GM12875 (cell line): ENCODE results near the gene HLA-C.
"Not testable (repeated sequence)": the region's sequence is repeated elsewhere in the genome, so short reads cannot be mapped to it uniquely, and the experiment has no call there.

ENCODE experiments used
- H3K4me3 ChIP-seq: one replicate; pipeline ENCODE4 v1.5.1; 2011; ENCODE audit warnings: low read depth, low read length, control low read depth
- TF ChIP-seq, protein P1 (sequence below): IDR thresholded peaks from 2 replicates; pipeline ENCODE4 v1.5.1; 2011; ENCODE audit warnings: low read depth, mild to moderate bottlenecking, control low read depth, inconsistent platforms, low read length, moderate library complexity, borderline replicate concordance; ENCODE audit not compliant: insufficient read depth

The HLA-C gene

DNA sequence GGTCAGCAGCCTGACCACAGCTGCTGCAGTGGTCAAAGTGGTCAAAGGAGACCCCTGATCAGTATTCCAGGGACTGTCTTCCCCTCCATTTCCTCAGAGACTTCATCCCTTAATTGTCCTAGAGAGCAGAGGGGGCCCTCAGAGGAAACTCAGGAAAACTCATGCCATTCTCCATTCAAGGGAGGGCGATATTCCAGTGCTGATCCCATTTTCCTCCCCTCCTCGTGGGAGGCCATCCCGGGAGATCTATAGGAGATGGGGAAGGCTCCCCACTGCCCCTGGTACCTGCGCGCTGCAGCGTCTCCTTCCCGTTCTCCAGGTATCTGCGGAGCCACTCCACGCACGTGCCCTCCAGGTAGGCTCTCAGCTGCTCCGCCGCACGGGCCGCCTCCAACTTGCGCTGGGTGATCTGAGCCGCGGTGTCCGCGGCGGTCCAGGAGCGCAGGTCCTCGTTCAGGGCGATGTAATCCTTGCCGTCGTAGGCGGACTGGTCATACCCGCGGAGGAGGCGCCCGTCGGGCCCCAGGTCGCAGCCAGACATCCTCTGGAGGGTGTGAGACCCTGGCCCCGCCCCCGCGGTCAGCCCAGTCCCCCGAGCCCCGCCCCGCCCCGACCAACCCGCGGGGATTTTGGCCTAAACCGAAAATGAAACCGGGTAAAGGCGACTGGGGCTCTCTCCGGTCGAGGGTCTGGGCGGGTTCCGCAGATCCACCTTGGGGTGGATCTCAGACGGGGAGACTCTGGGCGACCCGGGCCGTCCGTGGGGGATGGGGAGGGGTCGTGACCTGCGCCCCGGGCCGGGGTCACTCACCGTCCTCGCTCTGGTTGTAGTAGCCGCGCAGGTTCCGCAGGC, 878 bp downstream of the HLA-C start:
- TF ChIP-seq, protein P1, sequence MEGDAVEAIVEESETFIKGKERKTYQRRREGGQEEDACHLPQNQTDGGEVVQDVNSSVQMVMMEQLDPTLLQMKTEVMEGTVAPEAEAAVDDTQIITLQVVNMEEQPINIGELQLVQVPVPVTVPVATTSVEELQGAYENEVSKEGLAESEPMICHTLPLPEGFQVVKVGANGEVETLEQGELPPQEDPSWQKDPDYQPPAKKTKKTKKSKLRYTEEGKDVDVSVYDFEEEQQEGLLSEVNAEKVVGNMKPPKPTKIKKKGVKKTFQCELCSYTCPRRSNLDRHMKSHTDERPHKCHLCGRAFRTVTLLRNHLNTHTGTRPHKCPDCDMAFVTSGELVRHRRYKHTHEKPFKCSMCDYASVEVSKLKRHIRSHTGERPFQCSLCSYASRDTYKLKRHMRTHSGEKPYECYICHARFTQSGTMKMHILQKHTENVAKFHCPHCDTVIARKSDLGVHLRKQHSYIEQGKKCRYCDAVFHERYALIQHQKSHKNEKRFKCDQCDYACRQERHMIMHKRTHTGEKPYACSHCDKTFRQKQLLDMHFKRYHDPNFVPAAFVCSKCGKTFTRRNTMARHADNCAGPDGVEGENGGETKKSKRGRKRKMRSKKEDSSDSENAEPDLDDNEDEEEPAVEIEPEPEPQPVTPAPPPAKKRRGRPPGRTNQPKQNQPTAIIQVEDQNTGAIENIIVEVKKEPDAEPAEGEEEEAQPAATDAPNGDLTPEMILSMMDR: no peak
- H3K4me3 ChIP-seq: peak overlapping the region; percentile 82

DNA sequence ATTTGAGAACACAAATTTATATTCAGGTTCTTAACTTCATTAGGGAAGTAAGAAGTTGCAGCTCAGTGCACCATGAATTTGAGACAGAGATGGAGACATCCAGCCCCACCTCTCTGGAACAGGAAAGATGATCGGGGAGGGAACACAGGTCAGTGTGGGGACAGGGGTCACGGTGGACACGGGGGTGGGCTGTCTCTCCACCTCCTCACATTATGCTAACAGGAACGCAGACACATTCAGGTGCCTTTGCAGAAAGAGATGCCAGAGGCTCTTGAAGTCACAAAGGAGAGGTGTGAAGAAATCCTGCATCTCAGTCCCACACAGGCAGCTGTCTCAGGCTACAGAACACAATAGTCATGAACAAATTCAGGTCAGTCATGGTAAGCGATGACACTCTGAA, 3.1 kb downstream of the HLA-C start:
- TF ChIP-seq, protein P1: no peak
- no peak overlapping the region for H3K4me3 ChIP-seq

DNA sequence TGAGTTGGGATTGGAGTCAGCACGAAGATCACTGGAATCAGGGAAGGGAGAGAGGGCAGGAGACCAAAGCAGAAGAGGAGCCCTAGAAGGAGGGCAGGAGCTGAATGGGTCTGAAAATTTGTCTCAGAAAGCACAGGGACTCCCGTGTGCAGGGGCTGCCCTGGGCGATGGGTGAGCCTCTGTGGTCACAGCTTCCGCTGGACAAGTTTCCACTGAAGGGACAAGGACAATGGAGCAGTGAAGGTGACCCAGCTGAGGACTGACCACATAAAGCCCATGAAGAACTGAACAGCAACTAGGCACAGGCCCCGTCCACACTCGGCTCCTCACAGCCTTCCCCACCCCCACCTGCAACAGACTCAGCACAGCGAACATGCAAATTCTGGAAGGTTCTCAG, 3.5 kb downstream of the HLA-C start:
- no peak overlapping the region for H3K4me3 ChIP-seq
- TF ChIP-seq, protein P1: no peak

DNA sequence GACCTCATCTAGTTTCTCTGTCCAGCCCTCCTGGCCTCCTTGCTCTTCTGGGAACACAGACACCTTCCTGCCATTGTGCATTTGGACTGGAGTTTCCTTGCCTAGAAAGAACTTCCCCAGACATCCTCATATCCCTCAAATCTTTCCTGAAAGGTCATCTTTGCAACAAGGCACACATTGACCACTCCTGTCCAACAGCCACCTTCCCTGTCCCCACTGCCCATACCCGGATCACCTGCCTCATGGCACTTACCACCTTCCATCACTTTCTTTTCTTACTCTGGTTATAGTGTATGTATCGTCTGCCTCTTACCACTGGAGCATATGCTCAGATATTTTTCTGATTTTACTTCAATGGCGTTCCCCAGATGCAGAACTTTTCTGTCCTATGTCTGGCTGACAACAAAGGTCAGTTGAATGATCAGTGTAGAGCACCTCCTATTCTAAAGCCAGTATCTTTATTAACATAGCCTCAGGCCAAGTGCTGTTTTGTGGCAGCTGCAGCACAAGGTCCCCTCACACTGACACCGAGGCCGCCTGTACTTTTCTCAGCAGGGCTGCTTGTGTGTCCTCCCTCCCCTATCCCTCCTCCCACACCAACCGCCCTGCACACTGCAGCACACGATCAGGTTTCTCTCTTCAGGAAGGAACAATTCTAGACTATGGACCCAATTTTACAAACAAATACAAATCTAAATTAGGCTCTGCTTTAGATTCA, 4.1 kb downstream of the HLA-C start:
- TF ChIP-seq, protein P1: no peak
- H3K4me3 ChIP-seq: no peak overlapping the region

DNA sequence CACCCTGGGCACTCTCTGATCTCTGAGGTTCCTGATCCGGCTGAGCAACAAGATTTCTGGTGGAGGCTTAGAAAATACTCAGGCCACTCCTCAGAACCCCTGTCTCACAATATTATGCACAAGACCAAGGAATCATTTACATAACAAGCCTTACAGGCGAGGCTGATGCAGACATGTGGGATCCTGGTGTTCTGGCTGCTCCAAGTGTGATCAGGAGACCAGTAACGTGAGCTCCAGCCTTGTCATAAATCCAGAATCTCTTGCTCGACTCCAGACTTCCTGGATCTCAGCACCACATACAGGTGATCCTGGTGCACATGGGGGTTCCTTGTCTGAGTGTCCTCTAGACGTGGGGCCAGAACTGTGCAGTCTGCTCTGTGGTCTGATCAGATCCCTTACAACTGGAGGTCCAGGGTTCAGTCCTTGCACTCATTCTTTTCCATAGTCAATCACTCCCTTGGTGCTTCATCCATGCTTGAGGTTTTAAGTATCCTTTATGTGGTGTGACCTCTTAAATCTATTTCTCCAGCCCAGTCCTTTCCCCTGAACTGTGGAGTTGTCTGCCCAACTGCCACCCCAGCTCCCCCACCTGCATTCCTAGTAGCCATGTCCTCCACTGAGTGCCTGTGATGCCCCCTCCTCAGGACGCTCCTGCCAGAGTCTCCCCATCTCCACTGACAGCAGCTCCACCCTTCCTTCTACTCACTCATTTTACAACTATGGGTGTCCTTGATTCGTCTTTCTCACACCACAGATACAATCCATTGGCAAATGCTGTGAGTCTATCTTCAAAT, 5.1 kb downstream of the HLA-C start:
- H3K4me3 ChIP-seq: no peak overlapping the region

DNA sequence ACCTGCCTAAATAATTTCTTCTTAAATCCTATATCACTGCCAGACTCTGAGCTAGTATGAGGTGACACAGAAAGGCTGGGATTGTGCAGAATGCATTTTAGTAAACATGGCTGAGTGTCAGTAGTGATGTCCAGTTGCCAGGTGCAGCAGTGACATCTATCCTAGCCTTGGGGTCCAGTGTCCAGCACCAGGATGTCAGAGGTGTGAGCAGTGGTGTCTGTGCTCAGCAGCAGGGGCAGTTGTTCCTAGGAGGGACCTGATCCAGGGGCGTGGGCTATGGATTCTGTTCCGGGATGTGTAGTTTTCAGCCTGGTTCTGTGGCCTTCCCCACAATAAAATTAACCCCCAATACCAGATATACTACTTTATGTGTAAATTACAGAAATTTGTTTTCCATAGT, 6.0 kb downstream of the HLA-C start:
- TF ChIP-seq, protein P1: no peak
- no peak overlapping the region for H3K4me3 ChIP-seq

More for the DNA sequence above, 5.1 kb downstream of the HLA-C start:
- TF ChIP-seq, protein P1: no peak

DNA sequence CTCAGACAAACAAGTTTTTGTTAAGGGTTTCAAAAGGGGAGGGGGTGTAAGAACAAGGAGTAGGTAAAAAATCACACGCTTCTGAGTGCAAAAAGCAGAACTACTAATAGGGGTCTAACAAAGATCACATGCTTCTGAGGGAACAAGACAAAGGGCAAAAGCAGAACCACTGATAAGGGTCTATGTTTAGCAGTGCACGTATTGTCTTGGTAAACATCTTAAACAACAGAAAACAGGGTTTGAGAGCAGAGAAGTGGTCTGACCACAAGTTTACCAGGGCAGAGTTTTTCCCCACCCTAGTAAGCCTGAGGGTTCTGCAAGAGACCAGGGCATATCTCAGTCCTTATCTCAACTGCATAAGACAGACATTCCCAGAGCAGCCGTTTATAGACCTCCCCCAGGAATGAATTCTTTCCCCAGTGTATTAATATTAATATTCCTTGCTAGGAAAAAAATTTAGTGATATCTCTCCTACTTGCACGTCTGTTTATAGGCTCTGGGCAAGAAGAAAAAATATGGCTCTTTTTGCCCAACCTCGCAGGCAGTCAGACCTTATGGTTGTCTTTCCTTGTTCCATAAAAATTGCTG, 8.5 kb downstream of the HLA-C start:
- H3K4me3 ChIP-seq: not testable (repeated sequence)

DNA sequence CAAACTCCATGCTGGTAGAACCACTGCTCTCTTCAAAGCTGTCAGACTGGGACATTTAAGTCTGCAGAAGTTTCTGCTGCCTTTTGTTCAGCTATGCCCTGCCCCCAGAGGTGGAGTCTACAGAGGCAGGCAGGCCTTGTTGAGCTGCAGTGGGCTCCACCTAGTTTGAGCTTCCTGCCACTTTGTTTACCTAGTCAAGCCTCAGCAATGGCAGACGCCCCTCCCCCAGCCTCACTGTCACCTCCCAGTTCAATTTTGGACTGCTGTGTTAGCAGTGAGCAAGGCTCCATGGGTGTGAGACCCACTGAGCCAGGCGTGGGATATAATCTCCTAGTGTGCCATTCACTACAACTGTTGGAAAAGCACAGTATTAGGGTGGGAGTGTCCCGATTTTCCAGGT, 11.9 kb downstream of the HLA-C start:
- not testable (repeated sequence) for H3K4me3 ChIP-seq
